MV-4-11 (cell line): ENCODE measurements around the gene ARHGEF28.
A peak's percentile ranks its signal among the peaks of the same experiment; 100 is the strongest.

Source experiments
- DNase-seq: peaks from one replicate; lab custom pipeline; 2025; lab: John Stamatoyannopoulos, UW

The ARHGEF28 gene

DNA sequence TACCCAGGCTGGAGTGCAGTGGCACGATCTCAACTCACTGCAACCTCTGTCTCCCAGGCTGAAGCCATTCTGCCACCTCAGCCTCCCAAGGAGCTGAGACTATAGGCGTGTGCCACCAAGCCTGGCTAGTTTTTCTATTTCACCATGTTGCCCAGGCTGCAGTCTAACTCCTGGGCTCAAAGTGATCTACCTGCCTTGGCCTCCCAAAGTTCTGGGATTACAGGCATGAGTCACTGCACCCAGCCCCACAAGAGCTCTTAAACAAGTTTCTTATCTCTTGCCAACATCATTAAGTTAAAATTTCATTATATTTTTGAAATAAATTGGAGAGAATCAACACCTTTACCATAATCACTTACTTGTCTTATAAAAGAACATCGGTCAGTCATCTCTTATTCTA is 280.3 kb downstream of the ARHGEF28 start:
- no peak for DNase-seq

DNA sequence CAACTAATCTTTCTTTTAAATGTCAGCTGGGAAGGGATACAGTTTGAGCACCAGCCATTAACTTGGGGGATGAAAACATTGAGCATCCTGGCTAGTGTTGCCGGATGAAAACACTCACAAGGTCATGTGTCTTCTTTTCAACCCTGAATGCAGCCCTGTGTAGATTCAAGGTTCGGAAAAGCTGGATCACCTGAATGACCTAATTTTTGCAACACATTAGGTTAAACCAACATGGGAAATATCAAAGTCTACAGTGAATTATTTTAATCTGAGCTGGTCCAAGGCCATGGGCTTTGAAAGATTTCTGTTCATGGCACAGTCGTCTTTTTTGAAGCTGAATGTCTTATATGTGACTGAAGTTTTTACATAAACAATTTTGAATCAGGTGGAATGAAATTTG is 281.2 kb downstream of the ARHGEF28 start:
- DNase-seq: no peak

DNA sequence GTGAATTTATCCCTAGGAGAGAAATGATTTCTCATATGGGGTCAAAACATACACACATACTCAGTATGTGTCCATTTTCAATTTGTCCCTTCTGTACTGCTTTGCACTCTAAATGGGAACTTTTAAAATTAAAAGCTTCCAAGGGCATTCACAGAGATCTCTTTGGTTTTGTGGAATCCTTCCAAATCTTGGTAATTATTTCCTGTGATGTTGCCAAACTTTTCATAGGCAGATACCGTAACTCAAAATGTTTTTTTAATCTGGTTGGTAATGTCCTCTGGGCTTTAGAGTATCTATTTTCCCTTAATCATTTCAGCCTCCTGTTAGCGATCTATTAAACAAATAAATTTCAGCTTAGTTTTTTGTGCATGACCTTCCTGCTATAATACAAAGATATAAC is 282.4 kb downstream of the ARHGEF28 start:
- no peak for DNase-seq

DNA sequence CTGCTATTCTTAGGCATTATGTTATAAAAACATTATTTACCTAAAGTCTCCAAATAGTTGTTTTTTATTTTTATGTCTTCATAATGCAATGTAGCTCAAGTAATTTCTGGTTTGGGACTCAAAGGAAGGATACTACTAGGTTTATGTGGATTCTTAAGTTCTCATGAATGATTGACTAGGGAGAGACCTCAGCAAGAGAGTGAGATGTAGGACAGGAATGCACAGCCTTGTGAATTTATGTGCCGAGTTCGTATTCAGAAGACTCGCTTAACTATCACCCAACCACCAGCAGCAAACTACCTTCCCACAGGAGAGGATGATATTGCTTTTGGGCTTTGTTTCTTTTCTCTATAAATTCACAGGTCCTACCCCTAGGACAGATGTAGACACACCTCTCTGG is 282.9 kb downstream of the ARHGEF28 start:
- DNase-seq: no peak

DNA sequence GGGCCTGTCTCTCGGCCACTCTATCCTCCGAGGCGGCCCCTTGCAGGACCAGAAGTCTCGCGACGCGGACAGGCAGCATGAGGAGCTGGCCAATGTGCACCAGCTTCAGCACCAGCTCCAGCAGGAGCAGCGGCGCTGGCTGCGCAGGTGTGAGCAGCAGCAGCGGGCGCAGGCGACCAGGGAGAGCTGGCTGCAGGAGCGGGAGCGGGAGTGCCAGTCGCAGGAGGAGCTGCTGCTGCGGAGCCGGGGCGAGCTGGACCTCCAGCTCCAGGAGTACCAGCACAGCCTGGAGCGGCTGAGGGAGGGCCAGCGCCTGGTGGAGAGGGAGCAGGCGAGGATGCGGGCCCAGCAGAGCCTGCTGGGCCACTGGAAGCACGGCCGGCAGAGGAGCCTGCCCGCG is 283.5 kb downstream of the ARHGEF28 start:
- DNase-seq: no peak

GRCh38 chr5:73911761-73912393 is 285.9 kb downstream of the ARHGEF28 start:
- no peak for DNase-seq

- DNase-seq: no peak
Observed at GRCh38 chr5:73912821-73913271, 286.9 kb downstream of the ARHGEF28 start.

DNA sequence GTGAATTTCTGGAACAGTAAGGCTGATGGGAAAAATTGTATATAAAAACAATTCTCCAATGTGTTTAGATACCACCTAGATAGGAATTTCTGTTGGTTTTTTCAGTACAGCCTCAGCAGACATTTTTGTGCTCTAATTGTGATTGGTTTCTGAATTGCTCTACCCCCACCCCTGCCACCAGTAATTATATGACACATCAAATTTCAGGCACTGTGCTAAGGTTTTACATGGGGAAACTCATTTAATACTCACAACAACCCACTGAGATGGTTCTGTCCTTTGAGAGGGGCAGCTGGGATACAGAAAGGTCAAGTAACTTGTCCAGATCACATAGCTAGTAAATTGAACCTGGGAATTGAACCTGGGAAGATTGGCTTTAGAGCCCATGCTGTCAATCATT is 288.0 kb downstream of the ARHGEF28 start:
- DNase-seq: no peak

GRCh38 chr5:73915345-73915744 is 289.3 kb downstream of the ARHGEF28 start:
- no peak for DNase-seq

- DNase-seq: no peak
Observed at GRCh38 chr5:73917433-73917832, 291.4 kb downstream of the ARHGEF28 start.

GRCh38 chr5:73917891-73918290 is 291.9 kb downstream of the ARHGEF28 start:
- no peak for DNase-seq

- no peak for DNase-seq
Observed at GRCh38 chr5:73918791-73919221, 292.8 kb downstream of the ARHGEF28 start.

- DNase-seq: peak; percentile 34
Observed at GRCh38 chr5:73921741-73922140, 295.7 kb downstream of the ARHGEF28 start.

- no peak for DNase-seq
Observed at GRCh38 chr5:73922224-73922623, 296.2 kb downstream of the ARHGEF28 start.

DNA sequence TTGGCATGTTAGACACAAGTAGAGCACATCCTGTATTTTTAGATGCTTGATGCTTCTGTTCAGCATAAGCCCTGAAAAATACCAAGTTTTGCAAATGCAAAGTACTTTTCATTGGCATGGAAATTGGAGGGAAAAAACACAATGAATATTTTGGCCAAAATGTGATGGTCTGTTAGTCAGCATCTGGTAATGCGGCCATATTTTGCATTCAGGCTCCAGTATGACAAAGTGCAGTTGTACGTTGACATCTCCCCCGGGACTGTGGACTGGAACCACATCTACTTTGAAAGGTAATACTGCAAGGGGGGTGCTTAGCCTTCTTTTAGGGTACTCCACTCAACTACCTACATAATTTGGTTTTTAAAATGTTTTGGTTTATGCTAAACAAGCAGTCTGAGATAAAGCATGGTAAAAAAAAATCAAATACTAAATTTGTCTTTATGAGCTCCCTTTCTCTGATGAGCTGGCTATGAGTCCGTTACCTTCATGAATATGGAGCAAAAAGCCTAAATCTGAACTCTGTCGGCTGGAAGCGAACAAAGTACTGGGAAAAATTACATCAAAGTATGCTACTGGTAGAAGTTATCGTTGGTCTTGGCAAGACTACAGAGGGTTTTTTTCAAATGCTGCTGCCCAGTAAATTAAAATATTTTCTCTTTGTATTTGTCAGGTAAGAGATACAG is 297.0 kb downstream of the ARHGEF28 start:
- no peak for DNase-seq

DNA sequence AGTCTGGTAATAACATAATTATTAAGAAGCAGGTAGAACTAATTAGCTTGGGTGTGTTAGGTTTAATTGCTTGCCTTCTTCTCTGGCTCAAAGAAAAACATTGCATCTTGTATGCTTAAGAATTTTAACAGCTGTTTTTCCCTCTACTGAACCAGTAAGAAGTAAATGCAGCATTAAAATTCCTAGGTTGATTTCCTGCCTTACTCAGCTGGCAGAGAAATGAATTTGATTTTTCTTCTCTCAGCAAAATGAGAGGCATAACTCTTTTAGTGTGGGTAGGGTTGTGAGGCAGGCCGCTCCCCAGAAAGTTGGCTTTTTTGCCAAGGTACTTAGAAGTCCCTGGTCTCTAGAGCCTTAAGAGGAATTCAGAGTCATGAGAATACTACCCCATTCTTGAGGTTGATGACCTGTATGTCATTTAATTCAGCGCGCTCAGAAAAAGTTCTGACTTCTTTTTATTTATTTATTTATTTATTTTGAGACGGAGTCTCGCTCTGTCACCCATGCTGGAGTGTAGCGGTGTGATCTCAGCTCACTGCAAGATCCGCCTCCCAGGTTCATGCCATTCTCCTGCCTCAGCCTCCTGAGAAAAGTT is 302.6 kb downstream of the ARHGEF28 start:
- DNase-seq: no peak

GRCh38 chr5:73935719-73936118 is 309.7 kb downstream of the ARHGEF28 start:
- no peak for DNase-seq

DNA sequence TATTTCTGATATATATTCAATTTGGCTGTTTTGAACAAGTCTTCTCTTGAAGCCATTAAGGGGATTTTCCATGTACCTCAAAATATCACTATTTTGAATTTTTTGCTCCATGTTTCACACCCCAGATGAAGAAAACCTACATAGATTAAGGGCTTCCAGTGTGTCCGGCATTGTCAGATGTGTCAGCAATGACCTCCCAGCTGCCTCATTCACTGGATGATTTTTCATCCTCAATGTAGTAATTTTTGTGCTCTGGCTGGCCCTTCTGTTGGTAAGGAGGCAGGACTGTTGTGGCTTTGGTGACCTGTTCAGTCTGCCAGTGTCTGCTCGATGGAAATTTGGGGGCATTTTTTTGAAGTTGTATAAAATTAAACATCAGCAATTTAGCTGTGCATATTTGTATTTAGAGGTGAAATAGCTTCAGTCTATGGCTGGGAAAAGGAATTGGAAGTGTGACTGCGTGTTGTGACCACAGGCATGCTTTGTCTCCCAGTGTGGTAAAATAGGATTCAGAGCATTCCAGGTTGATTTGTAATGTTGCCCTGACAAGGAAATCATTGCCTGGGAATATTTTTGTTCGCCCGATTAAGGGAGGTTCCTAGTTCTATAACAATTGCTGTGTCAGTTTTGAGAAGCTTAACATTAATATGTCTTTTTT is 312.4 kb downstream of the ARHGEF28 start:
- DNase-seq: no peak

DNA sequence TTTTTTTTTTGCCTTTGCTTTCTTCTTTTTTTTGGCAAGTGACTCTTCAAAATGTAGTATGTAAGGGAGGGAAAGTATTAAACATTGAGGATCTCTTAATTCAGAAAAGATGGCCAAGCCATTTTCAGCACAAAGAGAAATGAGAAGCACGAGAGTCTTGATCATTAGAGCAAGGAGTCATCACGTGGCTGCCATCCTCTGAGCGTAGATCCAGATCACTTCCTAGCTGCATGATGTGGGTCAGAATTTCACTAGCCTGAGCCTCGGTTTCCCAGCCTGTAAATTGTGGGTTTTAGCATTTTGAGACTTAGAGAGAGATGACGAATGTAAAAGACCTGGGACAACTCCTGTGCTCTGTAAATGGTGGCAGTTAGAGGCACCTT is 312.9 kb downstream of the ARHGEF28 start:
- no peak for DNase-seq

- no peak for DNase-seq
Observed at GRCh38 chr5:73939557-73939956, 313.6 kb downstream of the ARHGEF28 start.

DNA sequence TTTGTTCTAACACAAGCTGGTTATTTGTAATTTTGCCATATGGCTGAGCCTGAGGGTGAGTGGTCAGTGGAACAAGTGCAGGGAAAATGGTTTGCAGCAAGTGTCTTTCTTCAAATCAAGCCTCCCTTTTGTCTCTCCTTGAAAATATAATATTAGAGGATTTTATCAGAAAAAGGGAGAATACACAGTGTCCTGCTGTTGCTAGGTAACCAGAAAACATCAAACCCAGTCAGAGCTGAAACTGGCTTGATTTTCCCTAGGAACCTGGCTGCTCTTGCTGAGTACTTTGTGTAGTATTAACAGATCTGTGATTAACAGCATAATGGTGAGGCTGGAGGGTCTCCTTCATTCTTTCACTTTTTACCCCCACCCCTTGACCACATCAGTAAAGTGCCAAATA is 314.0 kb downstream of the ARHGEF28 start:
- DNase-seq: no peak

- no peak for DNase-seq
Observed at GRCh38 chr5:73940801-73941200, 314.8 kb downstream of the ARHGEF28 start.

DNA sequence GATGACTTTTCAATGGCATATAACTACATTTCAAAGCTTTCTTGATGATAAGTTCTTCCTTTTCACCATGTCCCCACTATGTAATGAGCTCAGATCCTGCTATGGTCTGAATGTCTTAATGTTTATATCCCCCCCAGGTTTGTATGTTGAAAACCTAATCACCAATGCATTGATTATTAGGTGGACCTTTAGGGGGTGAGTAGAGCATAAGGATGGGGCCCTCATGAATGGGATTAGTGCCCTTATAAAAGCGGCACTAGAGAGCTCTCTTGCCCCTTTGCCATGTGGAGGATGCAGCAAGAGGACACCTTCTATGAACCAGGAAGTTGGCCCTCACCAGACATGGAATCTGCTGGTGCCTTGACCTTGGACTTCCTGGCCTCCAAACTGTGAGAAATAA is 316.8 kb downstream of the ARHGEF28 start:
- no peak for DNase-seq
